ENCODE results near the gene PARD3.

PARD3 gene

DNA sequence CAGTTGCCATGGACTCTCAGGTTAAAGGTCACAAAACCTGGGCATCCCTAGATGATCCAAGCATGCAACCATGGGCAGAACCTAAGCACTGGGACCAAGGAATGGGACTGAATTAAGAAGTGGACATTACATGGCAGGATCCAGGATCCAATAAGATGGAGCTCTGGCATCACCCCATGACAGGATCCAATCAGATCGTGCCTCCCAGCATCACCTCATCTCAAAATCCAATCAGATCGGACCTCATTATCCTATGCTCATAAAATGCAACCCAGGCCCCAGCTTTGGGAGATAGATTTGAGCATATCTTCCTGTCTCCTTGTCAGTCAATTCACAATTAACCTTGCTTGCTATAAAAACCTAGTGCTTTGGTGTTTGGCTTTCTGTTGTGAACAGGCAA lies 616.1 kb downstream of the PARD3 start:
- no peak for DNase-seq

DNA sequence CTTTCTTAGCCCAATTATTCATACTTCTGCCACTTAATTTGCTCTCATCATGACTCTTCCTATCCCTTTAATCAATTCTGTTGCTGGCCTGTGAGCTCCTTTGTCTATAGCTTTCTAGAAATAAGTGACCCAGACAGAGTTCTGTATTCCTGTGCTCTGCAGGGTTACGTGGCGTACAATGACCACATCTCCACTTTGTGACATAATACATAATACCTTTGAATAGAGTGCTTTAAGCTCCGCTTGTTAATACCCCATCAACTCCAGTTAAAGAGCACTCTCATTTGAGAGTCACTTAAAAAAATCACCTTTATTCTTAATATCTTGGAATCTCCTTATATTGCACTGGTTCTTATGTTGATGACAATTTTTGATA lies 619.0 kb downstream of the PARD3 start:
- no peak for DNase-seq

GRCh38 chr10:34195364-34196057 lies 619.6 kb downstream of the PARD3 start:
- no peak for DNase-seq

GRCh38 chr10:34193931-34194626 lies 621.0 kb downstream of the PARD3 start:
- DNase-seq: peak; percentile 64

DNA sequence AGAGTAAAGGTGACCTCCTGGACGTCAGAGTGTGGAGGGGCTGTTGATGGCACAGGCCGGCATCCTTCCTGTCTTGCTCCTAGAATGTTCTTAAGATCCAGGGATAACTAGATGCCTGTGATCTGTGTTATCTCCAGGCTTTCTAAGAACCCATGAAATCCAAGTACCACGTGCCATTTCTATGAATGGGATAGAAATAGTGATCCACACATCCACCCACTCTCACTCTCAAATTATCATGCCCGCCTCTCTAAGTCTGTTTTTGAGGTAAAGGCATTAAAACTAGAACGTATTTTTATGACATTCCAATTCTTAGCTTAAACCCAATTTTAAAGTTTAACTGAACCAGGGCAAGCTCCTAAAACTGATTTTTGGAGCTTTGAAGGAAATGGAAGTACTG lies 622.5 kb downstream of the PARD3 start:
- DNase-seq: no peak

DNA sequence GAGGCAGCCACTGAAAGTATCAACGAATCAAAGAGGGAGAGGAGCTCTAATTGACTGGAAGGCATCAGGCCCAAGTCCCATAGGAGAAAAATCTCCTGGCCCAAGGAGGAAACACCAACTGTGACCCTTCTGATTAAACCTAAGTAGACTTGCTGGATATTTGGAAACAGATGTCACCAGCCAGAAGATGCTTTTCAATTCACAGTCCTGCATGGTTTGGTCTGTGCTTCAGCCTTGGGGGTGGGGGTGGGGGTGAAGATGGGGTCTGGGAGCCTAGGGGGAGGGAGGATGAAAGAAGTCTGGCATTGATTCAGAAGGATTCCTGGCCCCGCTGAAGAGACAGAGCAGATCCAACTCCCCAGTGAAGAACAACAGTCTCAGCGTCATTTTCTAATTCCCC lies 623.7 kb downstream of the PARD3 start:
- DNase-seq: no peak

GRCh38 chr10:34190580-34190979 lies 624.5 kb downstream of the PARD3 start:
- DNase-seq: no peak

DNA sequence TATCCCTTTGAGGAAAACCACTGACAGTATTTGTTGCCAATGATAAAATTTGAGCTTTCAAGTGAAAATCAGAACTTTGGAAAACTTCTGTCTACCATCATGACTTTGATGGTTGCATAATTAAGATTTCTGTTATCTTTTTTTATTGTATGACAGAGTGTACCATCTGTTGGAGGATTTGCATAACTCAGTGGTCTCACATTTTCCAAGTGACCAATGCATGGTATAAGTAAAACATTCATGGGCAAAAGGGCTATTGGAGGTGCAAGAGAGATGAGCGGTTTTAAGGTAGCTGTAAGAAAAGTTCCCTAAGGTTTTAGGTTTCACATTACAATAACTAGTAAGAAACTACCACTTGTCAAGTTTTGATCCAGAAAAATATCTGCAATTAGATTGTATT lies 625.3 kb downstream of the PARD3 start:
- no peak for DNase-seq

GRCh38 chr10:34188221-34188620 lies 626.9 kb downstream of the PARD3 start:
- DNase-seq: no peak

- peak; percentile 93 for DNase-seq
These were observed 627.9 kb downstream of the PARD3 start for GRCh38 chr10:34187201-34187600.

GRCh38 chr10:34186745-34187144 lies 628.4 kb downstream of the PARD3 start:
- DNase-seq: peak; percentile 60

GRCh38 chr10:34185998-34186397 lies 629.1 kb downstream of the PARD3 start:
- no peak for DNase-seq

DNA sequence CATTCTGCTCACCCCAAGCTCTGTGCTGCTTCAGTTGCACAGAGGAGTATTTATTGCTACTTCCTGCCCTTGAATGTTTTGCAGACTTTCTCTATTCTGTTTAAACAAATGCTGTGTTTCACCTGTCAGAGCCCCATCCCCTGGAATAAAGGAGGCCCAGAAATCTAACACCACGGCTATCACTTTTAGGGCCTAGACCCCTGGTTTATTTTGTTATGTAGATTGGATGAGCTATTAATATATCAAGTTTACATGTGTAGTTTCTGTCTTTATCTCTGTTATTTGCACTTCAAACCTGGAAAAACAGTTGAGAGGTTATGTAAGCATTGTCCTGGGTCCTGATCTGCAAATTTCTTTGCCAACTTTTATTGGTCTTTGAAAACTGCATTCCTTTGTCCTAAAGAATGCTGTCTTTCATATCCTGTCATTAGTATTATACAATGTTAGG lies 630.1 kb downstream of the PARD3 start:
- DNase-seq: no peak

DNA sequence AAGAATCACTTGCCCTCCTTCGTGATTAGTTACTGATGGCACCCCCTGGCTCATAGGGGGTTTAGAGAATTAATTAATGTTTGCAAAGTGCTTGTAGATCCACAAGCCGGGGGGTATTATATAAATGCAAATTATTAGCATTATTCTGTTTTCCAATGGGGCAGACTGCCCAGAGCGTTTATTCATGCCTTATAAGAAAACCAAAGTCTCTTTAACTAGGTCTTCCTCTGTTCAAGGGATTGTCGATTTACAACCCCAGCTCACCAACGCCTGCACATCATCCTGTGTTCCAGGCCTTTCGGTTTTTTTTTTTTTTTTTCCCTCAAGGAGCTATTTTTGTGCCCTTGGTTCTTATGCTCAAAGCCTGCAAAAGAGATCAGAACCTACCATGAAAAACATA lies 630.7 kb downstream of the PARD3 start:
- no peak for DNase-seq

GRCh38 chr10:34183016-34183796 lies 631.9 kb downstream of the PARD3 start:
- no peak for DNase-seq

DNA sequence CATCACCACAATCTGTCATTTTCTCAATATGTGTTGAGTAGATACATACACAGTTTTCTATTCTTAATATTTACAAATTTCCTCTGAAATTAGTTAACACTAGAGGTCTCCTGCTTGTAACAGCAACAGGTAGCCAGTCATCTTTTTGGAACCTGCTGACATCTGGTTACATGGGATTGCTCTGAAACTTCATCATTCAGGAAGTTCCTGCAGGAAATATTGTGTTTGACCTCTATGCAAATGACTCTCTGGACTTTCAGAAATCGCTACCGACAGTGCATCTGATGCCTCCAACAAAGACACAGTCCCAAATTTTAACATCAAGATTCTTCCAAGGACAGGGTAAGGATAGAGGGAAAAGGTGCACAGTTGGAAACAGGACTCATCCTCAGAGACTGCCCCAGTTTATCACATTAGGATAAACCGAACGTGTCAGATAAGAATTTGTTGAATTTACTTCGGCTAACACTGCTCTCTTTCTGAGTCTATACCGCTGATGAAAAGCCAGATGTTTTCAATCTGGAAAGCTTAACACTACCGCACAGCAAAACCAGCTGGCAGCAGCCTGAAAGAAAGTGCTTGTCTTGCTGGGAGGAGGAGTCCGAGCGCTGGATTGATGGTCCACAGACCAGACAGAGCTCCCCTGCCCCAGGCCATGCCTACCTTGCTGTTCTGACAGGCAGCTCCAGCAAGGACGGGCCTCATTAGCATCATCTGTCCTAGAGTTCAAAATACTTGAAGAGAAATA lies 633.4 kb downstream of the PARD3 start:
- peak; percentile 76 for DNase-seq

DNA sequence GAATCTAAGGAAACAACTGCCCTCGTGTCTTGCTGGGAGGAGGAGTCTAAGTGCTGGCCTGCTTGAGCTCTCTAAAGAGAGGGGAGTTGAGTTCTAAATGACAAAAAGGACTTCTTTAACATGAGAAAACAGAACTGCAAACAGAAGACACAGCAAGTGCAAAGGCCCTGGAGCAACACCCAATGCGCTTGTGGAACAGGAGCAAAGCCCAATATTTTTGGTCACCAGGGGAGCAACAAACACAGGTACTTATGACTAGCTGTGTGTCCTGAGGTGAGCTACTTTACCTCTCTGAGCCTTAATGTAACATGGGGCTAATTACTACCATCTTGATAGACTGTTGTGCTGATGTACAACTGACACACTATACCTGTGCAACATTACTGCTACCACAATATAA lies 634.3 kb downstream of the PARD3 start:
- DNase-seq: no peak

DNA sequence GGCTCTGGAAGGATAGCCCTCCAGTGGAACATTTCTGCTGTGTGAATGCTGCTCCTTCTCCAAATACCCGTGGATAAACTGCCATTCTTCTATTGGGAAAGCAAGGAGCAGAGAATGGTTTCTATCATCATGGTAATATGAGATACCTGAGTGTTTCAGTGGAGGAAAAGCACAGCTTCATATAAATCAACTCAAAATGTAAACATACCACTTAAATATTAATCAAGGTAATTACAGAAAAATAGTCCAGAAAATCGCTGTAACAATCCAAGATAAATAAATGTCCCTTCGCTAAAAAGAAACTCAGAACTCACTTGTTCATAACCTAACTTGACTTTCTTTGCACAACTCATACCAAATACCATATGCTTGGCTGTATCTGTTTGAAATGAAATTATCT lies 635.8 kb downstream of the PARD3 start:
- DNase-seq: no peak

GRCh38 chr10:34178756-34179155 lies 636.3 kb downstream of the PARD3 start:
- DNase-seq: peak; percentile 65

- no peak for DNase-seq
These were observed 636.9 kb downstream of the PARD3 start for GRCh38 chr10:34178196-34178595.

GRCh38 chr10:34177445-34177844 lies 637.7 kb downstream of the PARD3 start:
- no peak for DNase-seq

DNA sequence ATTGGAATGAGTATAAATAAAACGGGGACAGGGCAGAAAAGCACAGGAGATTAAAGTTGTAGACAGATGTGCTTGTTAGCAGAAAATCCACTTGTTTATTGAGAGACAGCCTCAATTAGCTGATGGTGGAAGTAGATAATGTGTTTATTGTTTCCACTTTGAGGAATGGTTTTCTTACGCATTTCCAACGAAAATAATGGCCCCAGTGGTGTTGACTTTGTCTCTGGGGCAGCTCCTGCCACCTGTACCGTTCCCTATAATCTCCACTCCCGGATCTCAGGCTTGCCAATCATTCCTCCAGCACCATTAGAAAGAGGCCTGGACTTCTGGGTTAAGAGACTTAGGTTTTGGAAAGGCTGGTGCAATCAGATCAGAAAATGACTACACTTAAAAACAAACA lies 638.7 kb downstream of the PARD3 start:
- no peak for DNase-seq

- no peak for DNase-seq
These were observed 640.0 kb downstream of the PARD3 start for GRCh38 chr10:34175121-34175520.

Data from fibroblast of skin of scalp (primary cell).